Prostate gland (tissue), 2 donors: ENCODE measurements around the gene EFNA2.

Experiments
- POLR2A ChIP-seq: fragments of 450-650 bp; IDR thresholded peaks from one replicate; pipeline ENCODE4 v1.6.1; 2016; ENCODE audit warnings: antibody characterized with exemption, mild to moderate bottlenecking
- TF ChIP-seq, protein P1 (sequence below), 4 experiments: fragments of 200-600 bp in 2 of 4; fragments of 450-650 bp in 2 of 4; sonication (generic) in 2 of 4; IDR thresholded peaks; 1 replicate in 3 of 4; 2 replicates in 1 of 4; pipeline ENCODE4 v1.5.1; 2016 to 2019; ENCODE audit warnings: antibody characterized with exemption in 4 of 4, mild to moderate bottlenecking in 2 of 4, moderate library complexity in 2 of 4

GRCh38 chr19:1349211-1349610, 63.5 kb downstream of the EFNA2 start:
- TF ChIP-seq, protein P1, sequence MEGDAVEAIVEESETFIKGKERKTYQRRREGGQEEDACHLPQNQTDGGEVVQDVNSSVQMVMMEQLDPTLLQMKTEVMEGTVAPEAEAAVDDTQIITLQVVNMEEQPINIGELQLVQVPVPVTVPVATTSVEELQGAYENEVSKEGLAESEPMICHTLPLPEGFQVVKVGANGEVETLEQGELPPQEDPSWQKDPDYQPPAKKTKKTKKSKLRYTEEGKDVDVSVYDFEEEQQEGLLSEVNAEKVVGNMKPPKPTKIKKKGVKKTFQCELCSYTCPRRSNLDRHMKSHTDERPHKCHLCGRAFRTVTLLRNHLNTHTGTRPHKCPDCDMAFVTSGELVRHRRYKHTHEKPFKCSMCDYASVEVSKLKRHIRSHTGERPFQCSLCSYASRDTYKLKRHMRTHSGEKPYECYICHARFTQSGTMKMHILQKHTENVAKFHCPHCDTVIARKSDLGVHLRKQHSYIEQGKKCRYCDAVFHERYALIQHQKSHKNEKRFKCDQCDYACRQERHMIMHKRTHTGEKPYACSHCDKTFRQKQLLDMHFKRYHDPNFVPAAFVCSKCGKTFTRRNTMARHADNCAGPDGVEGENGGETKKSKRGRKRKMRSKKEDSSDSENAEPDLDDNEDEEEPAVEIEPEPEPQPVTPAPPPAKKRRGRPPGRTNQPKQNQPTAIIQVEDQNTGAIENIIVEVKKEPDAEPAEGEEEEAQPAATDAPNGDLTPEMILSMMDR (IDR thresholded peaks at IDR 0.05) = no peak
- no peak for TF ChIP-seq POLR2A
